VCaP (cell line): ENCODE results near the gene TMEM98.
"Not testable (repeated sequence)": the region's sequence is repeated elsewhere in the genome, so short reads cannot be mapped to it uniquely, and the experiment has no call there.

Source experiments
- H3K27ac ChIP-seq: fragments of 450-650 bp; 2 replicates; pipeline ENCODE4 v1.5.1; 2017
- TF ChIP-seq, protein P1 (sequence below): fragments of 450-650 bp; conservative IDR thresholded peaks from 2 replicates; pipeline ENCODE4 v1.5.1; 2017; ENCODE audit warnings: mild to moderate bottlenecking, moderate library complexity

TMEM98 gene, protein sequence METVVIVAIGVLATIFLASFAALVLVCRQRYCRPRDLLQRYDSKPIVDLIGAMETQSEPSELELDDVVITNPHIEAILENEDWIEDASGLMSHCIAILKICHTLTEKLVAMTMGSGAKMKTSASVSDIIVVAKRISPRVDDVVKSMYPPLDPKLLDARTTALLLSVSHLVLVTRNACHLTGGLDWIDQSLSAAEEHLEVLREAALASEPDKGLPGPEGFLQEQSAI

DNA sequence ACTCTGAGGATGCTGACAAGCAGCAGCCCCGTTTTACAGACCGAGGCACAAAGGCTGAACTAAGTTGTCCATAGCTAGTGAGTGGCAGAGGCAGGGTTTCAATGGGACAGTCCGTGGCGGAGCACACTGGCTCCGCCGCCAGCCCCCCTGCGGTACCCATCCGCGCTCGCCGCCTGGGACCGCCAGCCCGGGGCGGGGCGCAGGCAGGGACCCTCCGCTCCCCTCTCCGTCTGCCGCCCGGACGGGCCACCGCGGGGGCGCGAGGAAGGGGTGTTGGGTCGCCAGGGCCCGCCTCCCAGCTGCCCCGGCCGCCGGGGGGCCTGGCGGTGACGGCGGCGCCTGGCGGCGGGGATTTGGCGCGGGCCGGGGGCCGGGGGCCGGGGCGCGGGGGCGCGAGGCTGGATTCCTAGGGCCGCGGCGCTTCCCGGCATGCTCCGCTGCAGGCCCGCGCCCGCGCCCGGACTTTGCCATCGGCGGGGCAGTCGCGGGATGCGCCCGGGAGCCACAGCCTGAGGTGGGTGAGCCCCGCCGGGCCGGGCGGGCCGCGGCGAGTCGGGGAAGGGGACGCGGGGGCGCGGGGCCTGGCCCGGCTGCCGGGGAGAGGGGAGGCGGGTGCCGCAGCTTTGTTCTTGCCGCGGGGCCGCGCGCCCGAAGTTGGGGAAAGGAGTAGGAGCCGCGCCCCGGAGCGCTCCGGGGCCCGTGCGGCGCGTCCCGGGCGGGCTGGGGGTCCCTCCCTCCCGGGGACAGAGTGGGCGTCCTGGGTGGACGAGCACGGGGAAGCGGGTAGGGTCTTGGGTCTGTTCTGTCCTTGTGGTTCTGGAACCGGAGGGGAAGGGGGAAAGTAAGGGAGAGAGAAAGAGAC, at the start of gene TMEM98:
Gene TMEM98, plus strand, starts transcription at position 430 of the 862 bp plus-strand sequence. CDS start 3,376 bp downstream, outside the sequence.
- peak within 1 kb of the TSS; percentile 90 for H3K27ac ChIP-seq
- TF ChIP-seq, protein P1, sequence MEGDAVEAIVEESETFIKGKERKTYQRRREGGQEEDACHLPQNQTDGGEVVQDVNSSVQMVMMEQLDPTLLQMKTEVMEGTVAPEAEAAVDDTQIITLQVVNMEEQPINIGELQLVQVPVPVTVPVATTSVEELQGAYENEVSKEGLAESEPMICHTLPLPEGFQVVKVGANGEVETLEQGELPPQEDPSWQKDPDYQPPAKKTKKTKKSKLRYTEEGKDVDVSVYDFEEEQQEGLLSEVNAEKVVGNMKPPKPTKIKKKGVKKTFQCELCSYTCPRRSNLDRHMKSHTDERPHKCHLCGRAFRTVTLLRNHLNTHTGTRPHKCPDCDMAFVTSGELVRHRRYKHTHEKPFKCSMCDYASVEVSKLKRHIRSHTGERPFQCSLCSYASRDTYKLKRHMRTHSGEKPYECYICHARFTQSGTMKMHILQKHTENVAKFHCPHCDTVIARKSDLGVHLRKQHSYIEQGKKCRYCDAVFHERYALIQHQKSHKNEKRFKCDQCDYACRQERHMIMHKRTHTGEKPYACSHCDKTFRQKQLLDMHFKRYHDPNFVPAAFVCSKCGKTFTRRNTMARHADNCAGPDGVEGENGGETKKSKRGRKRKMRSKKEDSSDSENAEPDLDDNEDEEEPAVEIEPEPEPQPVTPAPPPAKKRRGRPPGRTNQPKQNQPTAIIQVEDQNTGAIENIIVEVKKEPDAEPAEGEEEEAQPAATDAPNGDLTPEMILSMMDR: no peak; the same call in 1 of the 2 replicates

DNA sequence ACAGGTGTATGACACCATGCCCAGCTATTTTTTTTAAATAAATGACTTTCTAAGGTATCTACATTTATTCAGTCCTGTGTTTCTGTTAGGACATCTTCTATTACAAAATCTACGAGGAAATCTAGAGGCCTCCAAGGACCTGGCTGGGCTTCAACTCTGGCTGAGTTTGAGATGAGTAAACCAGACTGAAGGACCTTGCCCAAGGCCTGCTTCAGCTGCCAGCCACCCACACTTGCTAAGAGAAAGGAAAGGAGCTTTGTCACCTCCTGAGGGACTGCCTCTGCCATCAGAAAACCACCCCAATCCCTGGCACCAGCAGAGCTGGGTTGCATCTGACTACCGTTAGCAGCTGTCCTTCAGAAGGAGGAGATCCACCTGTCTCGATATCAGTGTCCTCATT, 49.7 kb upstream of the TMEM98 start:
- H3K27ac ChIP-seq: no peak overlapping the region

GRCh38 chr17:32879134-32879533, 48.8 kb upstream of the TMEM98 start:
- H3K27ac ChIP-seq: no peak overlapping the region
- TF ChIP-seq, protein P1: no peak

More for the DNA sequence above, 49.7 kb upstream of the TMEM98 start:
- TF ChIP-seq, protein P1: no peak

GRCh38 chr17:32880671-32881453, 47.1 kb upstream of the TMEM98 start:
- H3K27ac ChIP-seq: no peak overlapping the region
- TF ChIP-seq, protein P1: no peak

GRCh38 chr17:32882029-32882428, 45.9 kb upstream of the TMEM98 start:
- TF ChIP-seq, protein P1: no peak
- no peak overlapping the region for H3K27ac ChIP-seq

- no peak overlapping the region for H3K27ac ChIP-seq
- TF ChIP-seq, protein P1: no peak
Measured at GRCh38 chr17:32882734-32883133, 45.2 kb upstream of the TMEM98 start.

DNA sequence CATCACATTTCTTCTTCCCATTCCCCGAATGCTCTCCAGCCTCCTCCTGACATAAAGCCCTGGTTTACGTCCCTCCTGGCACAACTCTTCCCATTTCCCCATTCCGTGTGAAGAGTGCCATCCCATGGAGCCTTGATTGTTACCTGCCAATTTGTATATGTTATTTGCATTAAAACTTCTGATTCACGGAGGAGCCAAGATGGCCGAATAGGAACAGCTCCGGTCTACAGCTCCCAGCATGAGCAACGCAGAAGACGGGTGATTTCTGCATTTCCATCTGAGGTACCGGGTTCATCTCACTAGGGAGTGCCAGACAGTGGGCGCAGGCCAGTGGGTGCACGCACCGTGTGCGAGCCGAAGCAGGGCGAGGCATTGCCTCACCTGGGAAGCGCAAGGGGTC, 41.0 kb upstream of the TMEM98 start:
- not testable (repeated sequence) for H3K27ac ChIP-seq

DNA sequence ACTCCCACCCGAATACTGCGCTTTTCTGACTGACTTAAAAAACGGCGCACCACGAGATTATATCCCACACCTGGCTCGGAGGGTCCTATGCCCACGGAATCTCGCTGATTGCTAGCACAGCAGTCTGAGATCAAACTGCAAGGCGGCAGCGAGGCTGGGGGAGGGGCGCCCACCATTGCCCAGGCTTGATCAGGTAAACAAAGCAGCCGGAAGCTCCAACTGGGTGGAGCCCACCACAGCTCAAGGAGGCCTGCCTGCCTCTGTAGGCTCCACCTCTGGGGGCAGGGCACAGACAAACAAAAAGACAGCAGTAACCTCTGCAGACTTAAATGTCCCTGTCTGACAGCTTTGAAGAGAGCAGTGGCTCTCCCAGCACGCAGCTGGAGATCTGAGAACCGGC, 40.5 kb upstream of the TMEM98 start:
- not testable (repeated sequence) for H3K27ac ChIP-seq
